GM12873 (cell line): ENCODE measurements around the gene IL6ST.

ENCODE experiments used
- TF ChIP-seq, protein P1 (sequence below): IDR thresholded peaks from 2 replicates; pipeline ENCODE4 v1.5.1; 2012; ENCODE audit warnings: low read depth, mild to moderate bottlenecking, moderate library complexity, low read length, control low read depth; ENCODE audit not compliant: insufficient read depth; ENCODE audit errors: missing control alignments

IL6ST gene

GRCh38 chr5:55925181-55925580, 69.6 kb downstream of the IL6ST start:
- TF ChIP-seq, protein P1, sequence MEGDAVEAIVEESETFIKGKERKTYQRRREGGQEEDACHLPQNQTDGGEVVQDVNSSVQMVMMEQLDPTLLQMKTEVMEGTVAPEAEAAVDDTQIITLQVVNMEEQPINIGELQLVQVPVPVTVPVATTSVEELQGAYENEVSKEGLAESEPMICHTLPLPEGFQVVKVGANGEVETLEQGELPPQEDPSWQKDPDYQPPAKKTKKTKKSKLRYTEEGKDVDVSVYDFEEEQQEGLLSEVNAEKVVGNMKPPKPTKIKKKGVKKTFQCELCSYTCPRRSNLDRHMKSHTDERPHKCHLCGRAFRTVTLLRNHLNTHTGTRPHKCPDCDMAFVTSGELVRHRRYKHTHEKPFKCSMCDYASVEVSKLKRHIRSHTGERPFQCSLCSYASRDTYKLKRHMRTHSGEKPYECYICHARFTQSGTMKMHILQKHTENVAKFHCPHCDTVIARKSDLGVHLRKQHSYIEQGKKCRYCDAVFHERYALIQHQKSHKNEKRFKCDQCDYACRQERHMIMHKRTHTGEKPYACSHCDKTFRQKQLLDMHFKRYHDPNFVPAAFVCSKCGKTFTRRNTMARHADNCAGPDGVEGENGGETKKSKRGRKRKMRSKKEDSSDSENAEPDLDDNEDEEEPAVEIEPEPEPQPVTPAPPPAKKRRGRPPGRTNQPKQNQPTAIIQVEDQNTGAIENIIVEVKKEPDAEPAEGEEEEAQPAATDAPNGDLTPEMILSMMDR = no peak

GRCh38 chr5:55924744-55925143, 70.0 kb downstream of the IL6ST start:
- TF ChIP-seq, protein P1 = no peak

GRCh38 chr5:55923865-55924500, 70.8 kb downstream of the IL6ST start:
- TF ChIP-seq, protein P1 = no peak

DNA sequence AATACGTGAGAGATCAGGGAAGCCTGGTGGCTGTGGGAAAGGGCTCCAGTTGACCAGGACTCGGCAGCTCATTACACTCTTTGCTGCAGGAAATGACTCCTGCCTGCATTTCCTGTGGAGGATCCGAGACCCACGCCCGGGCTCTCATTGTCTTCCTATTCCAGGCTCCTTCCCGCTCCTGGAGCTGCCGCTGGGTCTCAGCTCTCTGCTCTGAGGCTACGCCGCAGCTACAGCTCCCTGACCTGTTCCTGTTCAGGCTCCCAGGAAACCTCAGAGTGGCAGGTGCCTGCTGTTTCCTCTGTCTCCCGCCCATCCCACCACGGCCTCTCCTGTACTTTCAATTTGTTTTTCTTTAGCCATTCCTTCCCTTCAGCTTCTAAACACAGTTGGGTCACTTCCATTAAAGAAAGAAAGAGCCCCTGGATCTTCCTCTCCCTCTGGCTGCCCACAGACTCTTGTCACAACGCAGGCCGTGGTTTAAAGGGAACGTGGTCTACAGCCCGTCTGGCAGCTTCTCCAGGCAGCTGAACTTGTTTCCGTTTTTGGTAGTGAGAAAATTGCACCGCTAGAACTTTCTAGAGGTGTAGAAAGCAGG, 71.5 kb downstream of the IL6ST start:
- TF ChIP-seq, protein P1 = no peak

GRCh38 chr5:55921617-55922016, 73.1 kb downstream of the IL6ST start:
- TF ChIP-seq, protein P1 = no peak

GRCh38 chr5:55920784-55921183, 74.0 kb downstream of the IL6ST start:
- TF ChIP-seq, protein P1 = peak; percentile 15

GRCh38 chr5:55919625-55920024, 75.1 kb downstream of the IL6ST start:
- TF ChIP-seq, protein P1 = no peak
